SK-N-SH (cell line): ENCODE data around the gene ATP2B2. TPM values are rescaled to one million over a fixed set of nuclear protein-coding genes. Genes with fewer than 3 reads are reported as not detected.

ENCODE experiments used
- CTCF ChIA-PET: fragments of 300-600, 350-600 bp; formaldehyde crosslinking; extraction: SDS; loops from one replicate; lab custom pipeline; 2021; lab: Yijun Ruan, JAX
- POLR2A ChIA-PET: fragments of 350-600 bp; sonication (Branson Sonifier 250); formaldehyde crosslinking; extraction: SDS; loops from one replicate; lab custom pipeline; 2020; ENCODE audit warnings: antibody characterized with exemption, inconsistent platforms; lab: Yijun Ruan, JAX
- DNase-seq: peaks from one replicate; pipeline ENCODE4 v3.0.0; 2012
- H2AFZ ChIP-seq: fragments of 200-600 bp; sonication (generic); 2 replicates; pipeline ENCODE4 v1.8.1; 2016; ENCODE audit warnings: antibody characterized with exemption, mild to moderate bottlenecking, low read depth
- H3F3A ChIP-seq: fragments of 200-600 bp; sonication (generic); replicated peaks from 2 replicates; pipeline ENCODE3; 2016; ENCODE audit warnings: antibody characterized with exemption, mild to moderate bottlenecking; ENCODE audit not compliant: insufficient read depth
- H3K27ac ChIP-seq, 2 experiments: fragments of 200-500 bp in 1 of 2; fragments of 200-600 bp in 1 of 2; sonication (Bioruptor generic) in 1 of 2; sonication (generic), shearing (Covaris generic) in 1 of 2; 2 replicates each; pipeline versions ENCODE4 v1.5.1 to v1.6.1; 2014 to 2016; ENCODE audit warnings: low read depth in 2 of 2, inconsistent platforms in 1 of 2, low read length in 1 of 2, mild to moderate bottlenecking in 1 of 2, mixed read lengths in 1 of 2
- H3K27me3 ChIP-seq: fragments of 200-600 bp; sonication (generic), shearing (Covaris generic); 2 replicates; pipeline ENCODE4 v1.6.1; 2016; ENCODE audit warnings: mixed run types; ENCODE audit not compliant: insufficient read depth
- H3K36me3 ChIP-seq, 2 experiments: fragments of 200-500 bp in 1 of 2; fragments of 200-600 bp in 1 of 2; sonication (Bioruptor generic) in 1 of 2; sonication (generic) in 1 of 2; replicated peaks in 1 of 2; 2 replicates each; pipeline versions ENCODE3 to v1.5.1; 2014 to 2016; ENCODE audit warnings: low read length in 1 of 2, mild to moderate bottlenecking in 1 of 2; ENCODE audit not compliant: insufficient read depth in 2 of 2, control insufficient read depth in 1 of 2
- H3K4me1 ChIP-seq, 2 experiments: fragments of 200-500 bp in 1 of 2; fragments of 200-600 bp in 1 of 2; sonication (Bioruptor generic) in 1 of 2; sonication (generic), shearing (Covaris generic) in 1 of 2; 2 replicates each; pipeline versions ENCODE4 v1.5.1 to v1.6.1; 2014 to 2016; ENCODE audit warnings: low read depth in 1 of 2, low read length in 1 of 2, mixed run types in 1 of 2; ENCODE audit not compliant: insufficient read depth in 2 of 2, control insufficient read depth in 1 of 2
- H3K4me2 ChIP-seq: fragments of 200-600 bp; sonication (generic), shearing (Covaris generic); 2 replicates; pipeline ENCODE4 v1.6.1; 2017; ENCODE audit warnings: mixed run types
- H3K4me3 ChIP-seq, 2 experiments: fragments of 200-500 bp in 1 of 2; fragments of 200-600 bp in 1 of 2; sonication (Bioruptor generic) in 1 of 2; sonication (generic), shearing (Covaris generic) in 1 of 2; 2 replicates each; pipeline versions ENCODE4 v1.5.1 to v1.8.1; 2014 to 2016; ENCODE audit warnings: low read depth in 2 of 2, inconsistent platforms in 1 of 2, low read length in 1 of 2, mild to moderate bottlenecking in 1 of 2, mixed read lengths in 1 of 2, moderate library complexity in 1 of 2
- H3K79me2 ChIP-seq: fragments of 200-600 bp; sonication (generic); 2 replicates; pipeline ENCODE4 v1.8.1; 2017; ENCODE audit warnings: mild to moderate bottlenecking; ENCODE audit not compliant: insufficient read depth
- H3K9ac ChIP-seq: fragments of 200-600 bp; sonication (generic); 2 replicates; pipeline ENCODE4 v1.6.1; 2017; ENCODE audit warnings: mixed run types
- H3K9me2 ChIP-seq: fragments of 200-600 bp; sonication (generic); 2 replicates; pipeline ENCODE4 v1.6.1; 2017; ENCODE audit warnings: mixed run types
- H3K9me3 ChIP-seq: fragments of 200-600 bp; sonication (generic); 2 replicates; pipeline ENCODE4 v1.6.1; 2017; ENCODE audit warnings: mixed run types, mild to moderate bottlenecking, moderate library complexity
- H4K20me1 ChIP-seq: fragments of 200-600 bp; sonication (generic); 2 replicates; pipeline ENCODE4 v1.6.1; 2017; ENCODE audit warnings: mild to moderate bottlenecking, mixed run types; ENCODE audit not compliant: insufficient read depth
- CHD2 ChIP-seq: fragments of 150-350 bp; IDR thresholded peaks from 2 replicates; pipeline ENCODE4 v1.6.1; 2018; ENCODE audit warnings: low read length; ENCODE audit not compliant: partially characterized antibody
- EZH2phosphoT487 ChIP-seq: fragments of 200-600 bp; sonication (generic); IDR thresholded peaks from 2 replicates; pipeline ENCODE4 v1.6.1; 2017; ENCODE audit warnings: low read depth, mixed run types, mild to moderate bottlenecking, antibody characterized with exemption, moderate library complexity, borderline replicate concordance
- FOXJ3 ChIP-seq: sonication (generic); formaldehyde crosslinking; IDR thresholded peaks from 2 replicates; pipeline ENCODE4 v1.5.1; 2020; ENCODE audit warnings: mild to moderate bottlenecking, missing genetic modification reagents
- GABPA ChIP-seq: IDR thresholded peaks from 2 replicates; pipeline ENCODE4 v1.4.0; 2012; ENCODE audit warnings: low read depth, mild to moderate bottlenecking
- GATA2 ChIP-seq: sonication (generic); formaldehyde crosslinking; IDR thresholded peaks from 2 replicates; pipeline ENCODE4 v1.5.0; 2020; ENCODE audit warnings: mild to moderate bottlenecking, missing genetic modification reagents
- IRF3 ChIP-seq: fragments of 150-350 bp; IDR thresholded peaks from 2 replicates; pipeline ENCODE4 v1.6.1; 2016; ENCODE audit warnings: mild to moderate bottlenecking, low read depth, low read length
- PBX3 ChIP-seq: IDR thresholded peaks from 2 replicates; pipeline ENCODE4; 2012
- RCOR1 ChIP-seq: fragments of 150-350 bp; IDR thresholded peaks from 2 replicates; pipeline ENCODE4 v1.6.1; 2017; ENCODE audit warnings: antibody characterized with exemption, low read length
- REST ChIP-seq: IDR thresholded peaks from 2 replicates; pipeline ENCODE4 v1.6.1; 2012; ENCODE audit warnings: mild to moderate bottlenecking, low read depth, low read length, moderate library complexity
- RXRA ChIP-seq: IDR thresholded peaks from 2 replicates; pipeline ENCODE4 v1.4.0; 2012; ENCODE audit warnings: low read depth, mild to moderate bottlenecking, borderline replicate concordance
- TAF1 ChIP-seq: IDR thresholded peaks from 2 replicates; pipeline ENCODE4 v1.6.1; 2012; ENCODE audit warnings: low read depth, mild to moderate bottlenecking, low read length, moderate library complexity, borderline replicate concordance
- USF1 ChIP-seq: IDR thresholded peaks from 2 replicates; pipeline ENCODE4 v1.4.0; 2012; ENCODE audit warnings: low read depth, borderline replicate concordance
- YY1 ChIP-seq: IDR thresholded peaks from 2 replicates; pipeline ENCODE4 v1.4.0; 2012; ENCODE audit warnings: low read depth, mild to moderate bottlenecking
- WGBS: methylation state at CpG from one replicate; pipeline ENCODE4 v1.1.6; 2017; ENCODE audit warnings: low lambda C conversion rate; 5-methylcytosine and 5-hydroxymethylcytosine counted together
- polyA plus RNA-seq, 3 experiments: library from polyadenylated mRNA; depleted of rRNA; stranded (reverse); fragments of >200 nt; gene quantifications; 2 replicates each; pipeline ENCODE4 v1.2.3, GENCODE V29; 2012

ATP2B2 gene
- polyA plus RNA-seq, 1 of the 3 experiments (the other 2 are of a cell fraction) = 0.15 TPM

- CTCF ChIA-PET = no interaction called here
- Histone ChIP-seq H4K20me1 (no peaks in the 10 kb centered on the region), H2AFZ (no peak overlapping the region)
- 35% methylated on average over 3 of the region's 4 CpGs for WGBS
- TF ChIP-seq YY1 = no peak
- TF ChIP-seq CHD2 = no peak
- no peak for TF ChIP-seq GABPA
- TF ChIP-seq REST = no peak
- TF ChIP-seq RCOR1 = no peak
- no peak for TF ChIP-seq IRF3
- no peak for TF ChIP-seq FOXJ3
- TF ChIP-seq RXRA = no peak
- TF ChIP-seq USF1 = no peak
- TF ChIP-seq TAF1 = no peak
- no peak for TF ChIP-seq EZH2phosphoT487
- TF ChIP-seq GATA2 (CRISPR knock-in tag) = no peak
- no peak for TF ChIP-seq PBX3
- TF ChIP-seq, all 33 proteins: peak for 0
- no peak overlapping the region for H3K4me2 ChIP-seq
- no peaks in the 10 kb centered on the region for H3K27me3 ChIP-seq
- no peaks in the 10 kb centered on the region for H3K4me1 ChIP-seq
- H3F3A ChIP-seq = no peaks in the 10 kb centered on the region
- H3K4me3 ChIP-seq = no peak overlapping the region
- no peaks in the 10 kb centered on the region for H3K79me2 ChIP-seq
- no peak for DNase-seq
- H3K9me3 ChIP-seq = no peaks in the 10 kb centered on the region
- H3K36me3 ChIP-seq = no peaks in the 10 kb centered on the region
- H3K27ac ChIP-seq = no peak overlapping the region
- POLR2A ChIA-PET = no interaction called here
- no peak overlapping the region for H3K9ac ChIP-seq
- no peaks in the 10 kb centered on the region for H3K9me2 ChIP-seq
These were observed 17.3 kb downstream of the ATP2B2 start for GRCh38 chr3:10487988-10488633.
